GM12892 (cell line): Measurements from ENCODE around the gene ANO4.

Experiments used
- POLR2A ChIP-seq: IDR thresholded peaks from 2 replicates; pipeline ENCODE4 v1.6.1; 2011; ENCODE audit warnings: low read depth, low read length, control low read depth
- POLR2AphosphoS5 ChIP-seq: IDR thresholded peaks from 2 replicates; pipeline ENCODE4 v1.6.1; 2011; ENCODE audit warnings: low read depth, low read length, control low read depth

DNA sequence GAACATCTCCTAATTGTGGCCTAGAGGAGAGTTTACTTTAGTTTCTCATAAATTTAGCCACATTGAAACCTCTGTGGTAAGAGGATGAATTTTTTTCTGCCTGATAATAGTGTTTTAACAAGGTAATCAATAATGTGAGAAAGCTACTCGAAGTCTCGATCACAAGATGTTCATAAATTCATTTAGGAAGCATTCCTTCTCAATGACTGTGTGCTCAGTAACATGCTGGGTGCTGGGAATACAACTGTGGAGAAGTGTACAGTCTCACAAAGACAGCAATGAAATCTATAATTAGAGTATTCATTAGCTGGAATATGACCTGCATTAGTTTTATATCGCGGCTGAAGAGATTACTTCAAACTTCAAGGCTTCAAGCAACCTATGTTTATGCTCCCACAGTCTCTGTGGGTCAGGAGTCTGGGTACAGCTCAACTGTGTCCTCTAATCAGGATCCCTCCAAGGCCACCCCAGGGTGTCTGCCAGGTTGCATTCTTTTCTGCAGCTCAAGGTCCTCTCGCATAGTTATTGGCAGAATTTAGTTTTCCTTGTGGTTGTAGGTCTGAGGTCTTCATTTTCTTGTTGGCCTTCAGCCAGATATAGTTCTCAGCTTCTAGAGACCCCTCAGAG, 167.6 kb downstream of the ANO4 start:
- TF ChIP-seq POLR2AphosphoS5 (no peak), POLR2A (no peak)
